Measurements from ENCODE around the gene LMLN.

The LMLN gene

GRCh38 chr3:198043119-198043518, 83.1 kb downstream of the LMLN start:
- TF ChIP-seq ARNTL (CRISPR knock-in tag; IDR thresholded peaks at IDR 0.05; ENCODE audit: borderline replicate concordance, low read depth) (no peak), SNAI2 (CRISPR knock-in tag; IDR thresholded peaks at IDR 0.05) (no peak), ZC3H10 (CRISPR knock-in tag; IDR thresholded peaks at IDR 0.05) (no peak), POU6F1 (CRISPR knock-in tag; IDR thresholded peaks at IDR 0.05; ENCODE audit: borderline replicate concordance, low read depth) (no peak), PPARA (CRISPR knock-in tag; IDR thresholded peaks at IDR 0.05; ENCODE audit: borderline replicate concordance) (no peak), CSRNP3 (CRISPR knock-in tag; IDR thresholded peaks at IDR 0.05) (no peak), TSHZ2 (CRISPR knock-in tag; IDR thresholded peaks at IDR 0.05) (no peak), OSR1 (CRISPR knock-in tag; IDR thresholded peaks at IDR 0.05) (no peak), ZFP30 (CRISPR knock-in tag; IDR thresholded peaks at IDR 0.05) (no peak), ZFP3 (CRISPR knock-in tag; IDR thresholded peaks at IDR 0.05) (no peak)
- TF ChIP-seq, protein P1, sequence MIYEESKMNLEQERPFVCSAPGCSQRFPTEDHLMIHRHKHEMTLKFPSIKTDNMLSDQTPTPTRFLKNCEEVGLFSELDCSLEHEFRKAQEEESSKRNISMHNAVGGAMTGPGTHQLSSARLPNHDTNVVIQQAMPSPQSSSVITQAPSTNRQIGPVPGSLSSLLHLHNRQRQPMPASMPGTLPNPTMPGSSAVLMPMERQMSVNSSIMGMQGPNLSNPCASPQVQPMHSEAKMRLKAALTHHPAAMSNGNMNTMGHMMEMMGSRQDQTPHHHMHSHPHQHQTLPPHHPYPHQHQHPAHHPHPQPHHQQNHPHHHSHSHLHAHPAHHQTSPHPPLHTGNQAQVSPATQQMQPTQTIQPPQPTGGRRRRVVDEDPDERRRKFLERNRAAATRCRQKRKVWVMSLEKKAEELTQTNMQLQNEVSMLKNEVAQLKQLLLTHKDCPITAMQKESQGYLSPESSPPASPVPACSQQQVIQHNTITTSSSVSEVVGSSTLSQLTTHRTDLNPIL (CRISPR knock-in tag; IDR thresholded peaks at IDR 0.05; ENCODE audit: low read depth) = no peak
- ATAC-seq = no peak

- TF ChIP-seq PATZ1 (CRISPR knock-in tag; IDR thresholded peaks at IDR 0.05; ENCODE audit: borderline replicate concordance) (no peak), ZNF8 (CRISPR knock-in tag; IDR thresholded peaks at IDR 0.05) (no peak), TSHZ2 (CRISPR knock-in tag; IDR thresholded peaks at IDR 0.05) (no peak), ISL1 (CRISPR knock-in tag; IDR thresholded peaks at IDR 0.05) (no peak), GLIS3 (CRISPR knock-in tag; IDR thresholded peaks at IDR 0.05) (no peak)
- ATAC-seq = no peak
Measured at GRCh38 chr3:198046120-198046857, 86.3 kb downstream of the LMLN start.

- ATAC-seq = no peak
- TF ChIP-seq ISL1 (CRISPR knock-in tag; IDR thresholded peaks at IDR 0.05) (no peak), BACH2 (CRISPR knock-in tag; IDR thresholded peaks at IDR 0.05; ENCODE audit: borderline replicate concordance) (no peak), CSDC2 (CRISPR knock-in tag; IDR thresholded peaks at IDR 0.05) (no peak), ZFP3 (CRISPR knock-in tag; IDR thresholded peaks at IDR 0.05) (no peak), POU6F1 (CRISPR knock-in tag; IDR thresholded peaks at IDR 0.05; ENCODE audit: borderline replicate concordance, low read depth) (no peak), ZNF70 (CRISPR knock-in tag; IDR thresholded peaks at IDR 0.05) (no peak), GLIS3 (CRISPR knock-in tag; IDR thresholded peaks at IDR 0.05) (no peak), PATZ1 (CRISPR knock-in tag; IDR thresholded peaks at IDR 0.05; ENCODE audit: borderline replicate concordance) (no peak), OSR1 (CRISPR knock-in tag; IDR thresholded peaks at IDR 0.05) (no peak), SNAI2 (CRISPR knock-in tag; IDR thresholded peaks at IDR 0.05) (no peak)
- TF ChIP-seq, protein P1 (CRISPR knock-in tag; IDR thresholded peaks at IDR 0.05; ENCODE audit: low read depth) = no peak
Measured at GRCh38 chr3:198048445-198048844, 88.4 kb downstream of the LMLN start.
